ENCODE measurements around the gene NCK1. TPM values are rescaled to one million over a fixed set of nuclear protein-coding genes. Genes with fewer than 3 reads are reported as not detected.
A peak's percentile ranks its signal among the peaks of the same experiment; 100 is the strongest.

NCK1 gene
- total and polyA plus RNA-seq, 10 donors = 12.5 to 54.7 (median 46.0) TPM

GRCh38 chr3:136910697-136911096 lies 48.7 kb downstream of the NCK1 start:
- peaks cover 0 to 9% (median 6%) of the 10 kb centered on the region in 8 donors for H3K9me3 ChIP-seq
- no peaks in the 10 kb centered on the region for H3K27me3 ChIP-seq (replicated peaks in 1 of 7)
- no peak for TF ChIP-seq POLR2AphosphoS5 (IDR thresholded peaks at IDR 0.05)
- TF ChIP-seq POLR2A (IDR thresholded peaks at IDR 0.05) = no peak
- TF ChIP-seq, protein P1, sequence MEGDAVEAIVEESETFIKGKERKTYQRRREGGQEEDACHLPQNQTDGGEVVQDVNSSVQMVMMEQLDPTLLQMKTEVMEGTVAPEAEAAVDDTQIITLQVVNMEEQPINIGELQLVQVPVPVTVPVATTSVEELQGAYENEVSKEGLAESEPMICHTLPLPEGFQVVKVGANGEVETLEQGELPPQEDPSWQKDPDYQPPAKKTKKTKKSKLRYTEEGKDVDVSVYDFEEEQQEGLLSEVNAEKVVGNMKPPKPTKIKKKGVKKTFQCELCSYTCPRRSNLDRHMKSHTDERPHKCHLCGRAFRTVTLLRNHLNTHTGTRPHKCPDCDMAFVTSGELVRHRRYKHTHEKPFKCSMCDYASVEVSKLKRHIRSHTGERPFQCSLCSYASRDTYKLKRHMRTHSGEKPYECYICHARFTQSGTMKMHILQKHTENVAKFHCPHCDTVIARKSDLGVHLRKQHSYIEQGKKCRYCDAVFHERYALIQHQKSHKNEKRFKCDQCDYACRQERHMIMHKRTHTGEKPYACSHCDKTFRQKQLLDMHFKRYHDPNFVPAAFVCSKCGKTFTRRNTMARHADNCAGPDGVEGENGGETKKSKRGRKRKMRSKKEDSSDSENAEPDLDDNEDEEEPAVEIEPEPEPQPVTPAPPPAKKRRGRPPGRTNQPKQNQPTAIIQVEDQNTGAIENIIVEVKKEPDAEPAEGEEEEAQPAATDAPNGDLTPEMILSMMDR (IDR thresholded peaks at IDR 0.05 in 8 of 11, conservative IDR thresholded peaks at IDR 0.05 in 3 of 11) = no peak
- 94 to 99% (median 95%) methylated on average over 2 of the region's 2 CpGs for WGBS, 5 donors
- H3K4me1 ChIP-seq = peaks cover 9 to 95% (median 72%) of the 10 kb centered on the region in 6 donors
- peak overlapping the region in 1 of 8 donors; percentile 75 for H3K27ac ChIP-seq
- intact Hi-C loops (cut with DNase I; ENCODE audit: low total_unique reads) = loop anchor here (10.0 kb wide), 1 partner anchor 64 kb away; no protein-coding TSS in a partner anchor
- no peak overlapping the region for H3K4me3 ChIP-seq
- no peaks in the 10 kb centered on the region for H3K36me3 ChIP-seq
- no peak for DNase-seq

- no peak overlapping the region for H3K27ac ChIP-seq
- no peak for DNase-seq
- H3K36me3 ChIP-seq = no peaks in the 10 kb centered on the region
- peaks cover 0 to 90% (median 54%) of the 10 kb centered on the region in 6 donors for H3K4me1 ChIP-seq
- H3K9me3 ChIP-seq = peaks cover 0 to 9% (median 6%) of the 10 kb centered on the region in 8 donors
- no peaks in the 10 kb centered on the region for H3K27me3 ChIP-seq (replicated peaks in 1 of 7)
- WGBS, 5 donors = 97 to 100% (median 100%) methylated on average over 1 of the region's 1 CpG
- intact Hi-C loops (cut with DNase I; ENCODE audit: low total_unique reads) = loop anchor here (10.0 kb wide), 1 partner anchor 62 kb away; no protein-coding TSS in a partner anchor
- H3K4me3 ChIP-seq = no peak overlapping the region
- TF ChIP-seq, protein P1 (IDR thresholded peaks at IDR 0.05 in 8 of 11, conservative IDR thresholded peaks at IDR 0.05 in 3 of 11) = no peak
- no peak for TF ChIP-seq POLR2A (IDR thresholded peaks at IDR 0.05)
- no peak for TF ChIP-seq POLR2AphosphoS5 (IDR thresholded peaks at IDR 0.05)
These were observed 51.2 kb downstream of the NCK1 start for GRCh38 chr3:136913168-136913567.

- intact Hi-C loops (cut with DNase I; ENCODE audit: low total_unique reads) = loop anchor here (10.0 kb wide), 1 partner anchor 60 kb away; no protein-coding TSS in a partner anchor
- H3K9me3 ChIP-seq = peaks cover 0 to 9% (median 6%) of the 10 kb centered on the region in 8 donors
- H3K36me3 ChIP-seq = no peaks in the 10 kb centered on the region
- no peak for DNase-seq
- TF ChIP-seq, protein P1 (IDR thresholded peaks at IDR 0.05 in 8 of 11, conservative IDR thresholded peaks at IDR 0.05 in 3 of 11) = no peak
- TF ChIP-seq POLR2AphosphoS5 (IDR thresholded peaks at IDR 0.05) (no peak), POLR2A (IDR thresholded peaks at IDR 0.05) (no peak)
- WGBS, 5 donors = 66 to 88% (median 86%) methylated on average over 3 of the region's 3 CpGs
- no peak overlapping the region for H3K4me3 ChIP-seq
- no peaks in the 10 kb centered on the region for H3K27me3 ChIP-seq (replicated peaks in 1 of 7)
- H3K4me1 ChIP-seq = peaks cover 5 to 90% (median 54%) of the 10 kb centered on the region in 6 donors
- H3K27ac ChIP-seq = peak overlapping the region in 2 of 8 donors; percentile 1 to 4
These were observed 52.7 kb downstream of the NCK1 start for GRCh38 chr3:136914739-136915138.

- Histone ChIP-seq H3K4me1 (peaks cover 14 to 90% (median 53%) of the 10 kb centered on the region in 6 donors), H3K27me3 (replicated peaks in 1 of 7) (no peaks in the 10 kb centered on the region), H3K4me3 (no peak overlapping the region), H3K27ac (no peak overlapping the region), H3K9me3 (peaks cover 0 to 11% (median 6%) of the 10 kb centered on the region in 8 donors), H3K36me3 (no peaks in the 10 kb centered on the region)
- DNase-seq = no peak
- 92 to 100% (median 95%) methylated on average over 1 of the region's 1 CpG for WGBS, 5 donors
- TF ChIP-seq, protein P1 (IDR thresholded peaks at IDR 0.05 in 8 of 11, conservative IDR thresholded peaks at IDR 0.05 in 3 of 11) = no peak
- TF ChIP-seq POLR2A (IDR thresholded peaks at IDR 0.05) (no peak), POLR2AphosphoS5 (IDR thresholded peaks at IDR 0.05) (no peak)
- intact Hi-C loops (cut with DNase I; ENCODE audit: low total_unique reads) = loop anchor here (10.0 kb wide), 1 partner anchor 59 kb away; no protein-coding TSS in a partner anchor
These were observed 54.2 kb downstream of the NCK1 start for GRCh38 chr3:136916223-136916622.

Measured in spleen (tissue), 11 donors.